CD4-positive, alpha-beta T cell treated with Interleukin-17A for 1 hour (primary cell): ENCODE data around the gene NLRP1.
"Not testable (repeated sequence)": the region's sequence is repeated elsewhere in the genome, so short reads cannot be mapped to it uniquely, and the experiment has no call there.

Experiments
- DNase-seq: peaks from one replicate; pipeline ENCODE4 v3.0.0-alpha.2; 2020

Gene NLRP1

GRCh38 chr17:5585836-5586521 is 1.7 kb upstream of the NLRP1 start:
- DNase-seq: peak; percentile 47

DNA sequence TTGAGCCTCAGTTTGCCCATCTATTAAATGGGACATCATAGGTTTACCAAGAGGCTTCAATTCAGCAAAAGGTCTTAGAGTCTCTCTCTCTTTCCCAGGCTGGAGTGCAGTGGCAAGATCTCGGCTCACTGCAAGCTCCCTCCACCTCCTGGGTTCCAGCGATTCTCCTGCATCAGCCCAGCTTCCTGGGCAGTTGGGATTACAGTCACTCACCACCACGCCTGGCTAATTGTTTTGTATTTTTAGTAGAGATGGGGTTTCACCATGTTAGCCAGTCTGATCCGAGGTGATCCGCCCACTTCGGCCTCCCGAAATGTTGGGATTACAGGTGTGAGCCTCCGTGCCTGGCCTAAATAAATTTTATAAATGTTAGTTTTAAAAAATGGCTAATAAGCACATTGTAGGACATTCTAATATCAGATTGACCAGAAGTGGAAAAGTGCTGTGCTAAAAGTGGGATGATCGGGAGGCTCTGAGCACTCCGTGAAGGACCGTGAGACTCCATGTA is 1.0 kb upstream of the NLRP1 start:
- DNase-seq: no peak

DNA sequence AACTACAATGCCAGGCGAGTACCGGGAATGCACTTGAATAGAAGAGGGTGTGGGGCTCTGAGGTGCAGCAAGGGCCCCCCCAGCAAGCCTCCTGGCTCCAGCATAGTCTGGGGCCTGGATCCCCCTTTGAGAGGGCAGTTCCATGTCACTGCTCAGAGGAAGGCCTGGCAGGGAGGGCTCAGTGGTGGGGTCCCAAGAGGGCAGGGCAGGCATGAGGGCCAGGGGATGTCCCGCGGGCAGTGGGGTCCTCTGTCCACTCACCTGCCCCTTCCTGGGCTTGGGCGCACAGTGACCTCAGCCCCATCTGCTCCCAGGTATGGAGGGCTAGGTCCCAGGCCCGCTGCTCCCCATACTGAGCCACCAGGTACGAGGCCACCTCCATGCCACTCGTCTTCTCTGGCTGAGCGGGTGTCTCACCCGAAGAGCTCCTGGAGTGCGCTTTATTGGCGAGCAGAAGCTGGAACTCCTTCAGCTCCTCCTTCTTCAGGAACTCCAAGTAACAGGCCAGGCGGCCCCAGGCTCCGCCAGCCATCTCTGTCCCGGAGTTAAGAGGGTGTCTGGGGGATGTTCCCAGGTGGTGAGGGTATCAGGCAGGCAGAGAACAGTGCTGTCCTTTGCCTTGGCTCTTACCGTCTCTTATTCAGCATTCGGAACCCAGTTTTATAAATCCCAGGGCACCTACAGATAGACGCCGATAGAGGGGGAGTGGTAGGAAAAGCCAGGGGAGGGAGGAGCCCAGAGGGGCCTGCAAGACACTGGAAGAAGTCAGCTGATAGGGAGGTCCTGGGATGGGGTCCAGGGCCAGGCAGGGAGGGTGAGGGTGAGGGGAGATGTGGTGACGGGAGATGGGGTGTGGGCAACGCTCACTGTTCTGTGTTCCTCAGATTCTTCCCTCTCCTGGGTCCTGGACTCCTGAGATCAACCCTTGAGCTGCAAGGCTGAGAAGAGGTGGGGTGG is 605 bp downstream of the NLRP1 start:
- peak; percentile 23 for DNase-seq

GRCh38 chr17:5582209-5583185 is 1.8 kb downstream of the NLRP1 start:
- peak; percentile 13 for DNase-seq

- no peak for DNase-seq
These were observed 2.7 kb downstream of the NLRP1 start for GRCh38 chr17:5581655-5582054.

DNA sequence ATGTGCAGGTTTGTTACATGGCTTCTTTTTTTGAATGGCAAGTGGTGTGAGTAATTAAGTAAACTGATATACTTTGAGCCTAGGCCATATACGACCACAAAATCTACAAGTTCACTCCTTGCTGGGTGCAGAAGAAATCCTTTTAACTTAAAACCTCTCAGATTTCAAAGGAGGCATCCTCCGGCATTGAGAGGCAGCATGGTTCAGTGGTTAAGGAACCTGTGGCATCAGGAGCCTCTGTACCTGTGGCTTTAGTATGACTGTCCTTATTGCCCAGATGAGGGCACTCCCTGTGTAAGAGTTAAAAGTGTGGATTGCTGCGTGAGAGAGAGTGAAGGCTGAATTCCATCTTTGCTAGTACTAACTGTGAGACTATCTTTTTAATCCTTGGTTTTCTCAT is 3.3 kb downstream of the NLRP1 start:
- no peak for DNase-seq

- peak; percentile 11 for DNase-seq
These were observed 3.9 kb downstream of the NLRP1 start for GRCh38 chr17:5580367-5580766.

DNA sequence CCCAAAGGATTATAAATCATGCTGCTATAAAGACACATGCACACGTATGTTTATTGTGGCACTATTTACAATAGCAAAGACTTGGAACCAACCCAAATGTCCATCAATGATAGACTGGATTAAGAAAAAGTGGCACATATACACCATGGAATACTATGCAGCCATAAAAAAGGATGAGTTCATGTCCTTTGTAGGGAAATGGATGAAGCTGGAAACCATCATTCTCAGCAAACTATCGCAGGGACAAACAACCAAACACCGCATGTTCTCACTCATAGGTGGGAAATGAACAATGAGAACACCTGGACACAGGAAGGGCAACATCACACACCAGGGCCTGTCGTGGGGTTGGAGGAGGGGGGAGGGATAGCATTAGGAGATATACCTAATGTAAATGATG is 5.5 kb downstream of the NLRP1 start:
- not testable (repeated sequence) for DNase-seq

DNA sequence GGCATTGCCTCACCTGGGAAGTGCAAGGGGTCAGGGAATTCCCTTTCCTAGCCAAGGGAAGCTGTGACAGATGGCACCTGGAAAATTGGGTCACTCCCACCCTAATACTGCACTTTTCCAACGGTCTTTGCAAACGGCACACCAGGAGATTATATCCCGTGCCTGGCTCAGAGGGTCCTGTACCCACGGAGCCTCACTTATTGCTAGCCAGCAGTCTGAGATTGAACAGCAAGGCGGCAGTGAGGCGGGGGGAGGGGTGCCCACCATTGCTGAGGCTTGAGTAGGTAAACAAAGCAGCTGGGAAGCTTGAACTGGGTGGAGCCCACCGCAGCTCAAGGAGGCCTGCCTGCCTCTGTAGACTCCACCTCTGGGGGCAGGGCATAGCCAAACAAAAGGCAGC is 11.3 kb downstream of the NLRP1 start:
- not testable (repeated sequence) for DNase-seq

DNA sequence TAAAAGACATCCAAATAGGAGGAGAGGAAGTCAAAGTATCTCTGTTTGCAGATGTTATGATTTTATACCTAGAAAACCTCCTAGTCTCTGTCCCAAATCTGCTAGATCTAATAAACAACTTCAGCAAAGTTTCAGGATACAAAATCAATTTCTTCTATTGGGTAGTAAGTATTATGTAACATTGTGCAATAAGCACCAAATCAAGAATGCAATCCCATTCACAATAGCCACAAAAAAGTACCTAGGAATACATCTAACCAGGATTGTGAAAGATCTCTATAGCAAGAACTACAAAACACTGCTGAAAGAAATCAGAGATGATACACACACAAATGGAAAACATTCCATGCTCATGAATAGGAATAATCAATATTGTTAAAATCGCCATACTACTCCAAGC is 13.0 kb downstream of the NLRP1 start:
- no peak for DNase-seq

- no peak for DNase-seq
These were observed 18.5 kb downstream of the NLRP1 start for GRCh38 chr17:5565808-5566207.

GRCh38 chr17:5563456-5563855 is 20.9 kb downstream of the NLRP1 start:
- DNase-seq: no peak

- DNase-seq: no peak
These were observed 21.5 kb downstream of the NLRP1 start for GRCh38 chr17:5562661-5563360.

GRCh38 chr17:5561736-5562571 is 22.4 kb downstream of the NLRP1 start:
- no peak for DNase-seq

DNA sequence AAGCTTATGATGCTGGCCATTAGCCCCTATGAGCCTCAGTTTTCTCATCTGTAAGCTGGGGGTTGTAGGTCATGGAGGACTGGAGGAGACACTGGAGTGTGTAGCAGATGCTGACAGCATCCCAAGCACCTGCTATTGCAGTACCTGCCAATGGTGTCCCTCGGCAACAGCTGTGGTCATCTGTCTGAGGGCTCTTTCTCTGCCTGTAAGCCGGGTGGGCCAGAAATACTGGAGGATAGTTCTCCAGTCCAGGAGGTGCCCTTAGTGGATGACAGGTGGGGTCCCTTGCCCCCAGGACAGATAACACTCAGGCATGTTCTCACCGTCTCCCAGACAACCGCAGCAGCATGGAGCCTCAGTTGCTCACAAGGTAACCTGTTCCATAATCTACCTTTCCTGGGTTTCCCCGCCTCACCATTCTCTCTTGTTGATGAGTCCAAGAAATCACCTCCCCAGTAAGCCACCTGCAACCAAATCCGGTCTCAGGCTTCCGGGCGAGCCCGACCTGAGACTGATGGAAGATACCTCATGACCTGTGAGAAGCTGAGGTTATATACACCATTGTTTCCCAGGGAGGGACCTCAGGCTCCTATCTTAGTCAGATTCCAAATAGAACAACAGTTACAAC is 23.8 kb downstream of the NLRP1 start:
- no peak for DNase-seq

DNA sequence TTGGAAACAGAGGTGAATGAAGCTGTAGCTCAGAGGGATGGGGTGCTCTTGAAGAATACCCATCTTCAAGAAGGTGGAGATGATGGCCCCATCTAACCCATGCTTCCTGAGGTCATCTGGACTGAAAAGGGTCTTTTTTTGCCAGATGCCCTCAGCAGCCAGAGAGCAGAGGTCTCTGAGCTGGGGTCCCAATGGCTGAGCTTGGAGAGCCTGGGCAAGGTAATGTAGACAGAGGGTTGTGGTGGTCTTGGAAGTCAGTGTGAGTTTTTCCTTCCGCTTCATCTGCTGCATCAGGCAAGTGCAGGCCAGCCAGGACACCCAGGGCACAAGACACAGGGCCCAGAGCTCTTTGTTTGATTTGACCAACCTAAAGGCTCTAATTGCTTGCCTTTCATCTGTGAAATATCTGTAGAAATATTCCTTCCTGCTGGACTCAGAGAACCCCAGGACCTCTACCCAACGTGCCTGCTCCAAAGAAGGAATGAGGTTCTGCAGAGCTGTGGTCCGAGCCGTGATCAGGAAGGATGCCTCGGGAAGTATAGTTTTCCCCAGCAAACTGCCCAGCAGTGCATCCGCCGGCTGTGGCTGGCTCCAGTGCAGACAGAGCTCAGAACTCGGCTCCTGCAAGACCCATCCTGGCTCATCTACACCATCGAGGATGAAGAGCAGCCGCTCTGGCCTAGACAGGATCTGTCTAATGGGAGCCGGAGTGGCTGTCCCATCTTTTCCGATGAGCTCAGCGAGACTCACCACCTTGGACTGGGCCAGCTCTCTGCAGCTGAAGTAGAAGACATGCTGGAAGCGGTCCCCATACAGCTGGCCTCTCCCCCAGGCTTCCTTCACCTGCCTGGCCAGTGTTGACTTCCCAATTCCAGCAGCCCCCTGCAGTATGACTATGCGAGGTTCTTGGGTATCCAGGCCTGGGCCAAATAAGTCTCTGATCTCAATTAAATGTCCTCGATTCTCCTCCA is 25.2 kb downstream of the NLRP1 start:
- DNase-seq: no peak

- DNase-seq: no peak
These were observed 26.3 kb downstream of the NLRP1 start for GRCh38 chr17:5557990-5558389.

- DNase-seq: no peak
These were observed 26.8 kb downstream of the NLRP1 start for GRCh38 chr17:5557485-5557884.

DNA sequence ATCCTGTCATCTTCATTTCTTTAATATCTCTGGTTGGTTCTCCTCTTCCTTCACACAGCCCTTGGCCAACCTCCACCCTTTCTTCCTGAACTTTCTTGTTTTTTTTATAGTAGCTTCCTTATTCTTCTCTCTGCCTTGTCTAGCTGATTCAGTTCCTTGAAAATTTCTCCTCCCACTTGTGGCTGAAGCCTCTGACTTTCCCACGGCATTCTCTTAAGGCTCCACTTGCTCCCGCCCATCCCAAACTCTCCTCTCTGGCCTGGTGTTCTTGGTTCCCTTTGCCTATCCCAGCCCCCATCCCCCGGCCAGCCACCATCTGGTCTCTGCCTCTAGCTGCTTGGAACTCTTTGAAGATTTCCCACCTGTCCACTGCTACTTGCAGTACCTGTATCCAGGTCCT is 29.1 kb downstream of the NLRP1 start:
- no peak for DNase-seq
